ENCODE results near the gene IER5L.
A peak's percentile ranks its signal among the peaks of the same experiment; 100 is the strongest.

IER5L gene

GRCh38 chr9:129204840-129205239, 26.8 kb upstream of the IER5L start:
- Histone ChIP-seq H3K27ac (ENCODE audit: insufficient read depth in 1 of 2, low read depth in 1 of 2, low read length in 2 of 2, poor library complexity in 1 of 2, severe bottlenecking in 2 of 2) (no peak overlapping the region), H3K9me3 (ENCODE audit: control extremely low read depth in 1 of 5, control insufficient read depth in 4 of 5, insufficient read depth in 2 of 5, low read depth in 1 of 5, low read length in 4 of 5) (no peaks in the 10 kb centered on the region), H3K4me1 (ENCODE audit: control extremely low read depth in 1 of 4, control insufficient read depth in 4 of 4, insufficient read depth in 4 of 4, low read length in 3 of 4) (peaks cover 0 to 18% (median 10%) of the 10 kb centered on the region in 4 experiments), H3K27me3 (replicated peaks in 2 of 5; ENCODE audit: control insufficient read depth in 4 of 5, insufficient read depth in 5 of 5, low read length in 4 of 5) (no peaks in the 10 kb centered on the region), H3K36me3 (ENCODE audit: control insufficient read depth in 4 of 4, insufficient read depth in 4 of 4, low read length in 3 of 4) (no peaks in the 10 kb centered on the region), H3K4me3 (ENCODE audit: control insufficient read depth in 1 of 7, extremely low read depth in 1 of 7, insufficient read depth in 4 of 7, low read depth in 2 of 7, low read length in 6 of 7) (no peak overlapping the region)
- no peak for DNase-seq
- POLR2A ChIA-PET: no interaction called here
- WGBS (ENCODE audit: insufficient coverage): 100% methylated on average over 6 of the region's 7 CpGs
- CTCF ChIA-PET: no interaction called here

DNA sequence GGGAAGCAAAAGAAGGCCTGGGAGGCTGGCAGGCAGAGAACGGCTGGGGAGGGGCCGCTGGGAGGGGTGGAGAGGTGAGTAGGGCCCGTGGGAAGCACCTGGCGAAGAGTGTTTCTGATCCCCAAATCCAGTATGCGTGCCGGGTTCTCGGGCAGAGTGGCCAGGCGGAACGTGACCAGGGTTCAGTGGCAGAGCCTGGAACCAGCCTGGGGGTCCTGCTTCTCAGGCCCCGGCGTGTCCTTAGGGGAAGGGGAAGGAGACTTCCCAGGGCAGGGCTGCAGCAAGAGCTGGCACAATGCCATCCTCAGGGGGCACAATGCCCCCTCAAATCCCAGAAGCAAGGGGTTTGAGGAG, 25.5 kb upstream of the IER5L start:
- ChIA-PET POLR2A (no interaction called here), CTCF (no interaction called here)
- H3K9me3 ChIP-seq (ENCODE audit: control extremely low read depth in 1 of 5, control insufficient read depth in 4 of 5, insufficient read depth in 2 of 5, low read depth in 1 of 5, low read length in 4 of 5): no peaks in the 10 kb centered on the region
- peak overlapping the region in 4 of 7 experiments; percentile 63 to 85 (median 67) for H3K4me3 ChIP-seq (ENCODE audit: control insufficient read depth in 1 of 7, extremely low read depth in 1 of 7, insufficient read depth in 4 of 7, low read depth in 2 of 7, low read length in 6 of 7)
- H3K4me1 ChIP-seq (ENCODE audit: control extremely low read depth in 1 of 4, control insufficient read depth in 4 of 4, insufficient read depth in 4 of 4, low read length in 3 of 4): peaks cover 0 to 16% (median 7%) of the 10 kb centered on the region in 4 experiments
- DNase-seq: no peak
- no peak overlapping the region for H3K27ac ChIP-seq (ENCODE audit: insufficient read depth in 1 of 2, low read depth in 1 of 2, low read length in 2 of 2, poor library complexity in 1 of 2, severe bottlenecking in 2 of 2)
- no peaks in the 10 kb centered on the region for H3K36me3 ChIP-seq (ENCODE audit: control insufficient read depth in 4 of 4, insufficient read depth in 4 of 4, low read length in 3 of 4)
- WGBS (ENCODE audit: insufficient coverage): 81% methylated on average over 10 of the region's 11 CpGs
- no peaks in the 10 kb centered on the region for H3K27me3 ChIP-seq (replicated peaks in 2 of 5; ENCODE audit: control insufficient read depth in 4 of 5, insufficient read depth in 5 of 5, low read length in 4 of 5)

GRCh38 chr9:129202613-129203555, 24.8 kb upstream of the IER5L start:
- H3K27me3 ChIP-seq (replicated peaks in 2 of 5; ENCODE audit: control insufficient read depth in 4 of 5, insufficient read depth in 5 of 5, low read length in 4 of 5): no peaks in the 10 kb centered on the region
- DNase-seq: peak; percentile 81 to 87 (median 86)
- peak overlapping the region; percentile 56 to 85 (median 63) for H3K4me3 ChIP-seq (ENCODE audit: control insufficient read depth in 1 of 7, extremely low read depth in 1 of 7, insufficient read depth in 4 of 7, low read depth in 2 of 7, low read length in 6 of 7)
- H3K9me3 ChIP-seq (ENCODE audit: control extremely low read depth in 1 of 5, control insufficient read depth in 4 of 5, insufficient read depth in 2 of 5, low read depth in 1 of 5, low read length in 4 of 5): no peaks in the 10 kb centered on the region
- H3K4me1 ChIP-seq (ENCODE audit: control extremely low read depth in 1 of 4, control insufficient read depth in 4 of 4, insufficient read depth in 4 of 4, low read length in 3 of 4): peaks cover 0 to 16% (median 7%) of the 10 kb centered on the region in 4 experiments
- POLR2A ChIA-PET: no interaction called here
- peak overlapping the region; percentile 79 to 89 for H3K27ac ChIP-seq (ENCODE audit: insufficient read depth in 1 of 2, low read depth in 1 of 2, low read length in 2 of 2, poor library complexity in 1 of 2, severe bottlenecking in 2 of 2)
- 9% methylated on average over 47 of the region's 57 CpGs for WGBS (ENCODE audit: insufficient coverage)
- H3K36me3 ChIP-seq (ENCODE audit: control insufficient read depth in 4 of 4, insufficient read depth in 4 of 4, low read length in 3 of 4): no peaks in the 10 kb centered on the region
- CTCF ChIA-PET: no interaction called here

GRCh38 chr9:129201866-129202265, 23.8 kb upstream of the IER5L start:
- POLR2A ChIA-PET: no interaction called here

GRCh38 chr9:129201289-129201688, 23.2 kb upstream of the IER5L start:
- CTCF ChIA-PET: no interaction called here
- 87% methylated on average over 6 of the region's 9 CpGs for WGBS (ENCODE audit: insufficient coverage)
- no peak for DNase-seq

More at GRCh38 chr9:129201866-129202265, 23.8 kb upstream of the IER5L start:
- H3K9me3 ChIP-seq (ENCODE audit: control extremely low read depth in 1 of 5, control insufficient read depth in 4 of 5, insufficient read depth in 2 of 5, low read depth in 1 of 5, low read length in 4 of 5): no peaks in the 10 kb centered on the region
- H3K27ac ChIP-seq (ENCODE audit: insufficient read depth in 1 of 2, low read depth in 1 of 2, low read length in 2 of 2, poor library complexity in 1 of 2, severe bottlenecking in 2 of 2): no peak overlapping the region
- no peaks in the 10 kb centered on the region for H3K27me3 ChIP-seq (replicated peaks in 2 of 5; ENCODE audit: control insufficient read depth in 4 of 5, insufficient read depth in 5 of 5, low read length in 4 of 5)
- DNase-seq: no peak
- WGBS (ENCODE audit: insufficient coverage): 80% methylated on average over 7 of the region's 9 CpGs
- CTCF ChIA-PET: no interaction called here
- no peaks in the 10 kb centered on the region for H3K36me3 ChIP-seq (ENCODE audit: control insufficient read depth in 4 of 4, insufficient read depth in 4 of 4, low read length in 3 of 4)
- no peak overlapping the region for H3K4me3 ChIP-seq (ENCODE audit: control insufficient read depth in 1 of 7, extremely low read depth in 1 of 7, insufficient read depth in 4 of 7, low read depth in 2 of 7, low read length in 6 of 7)
- H3K4me1 ChIP-seq (ENCODE audit: control extremely low read depth in 1 of 4, control insufficient read depth in 4 of 4, insufficient read depth in 4 of 4, low read length in 3 of 4): peaks cover 0 to 16% (median 7%) of the 10 kb centered on the region in 4 experiments

DNA sequence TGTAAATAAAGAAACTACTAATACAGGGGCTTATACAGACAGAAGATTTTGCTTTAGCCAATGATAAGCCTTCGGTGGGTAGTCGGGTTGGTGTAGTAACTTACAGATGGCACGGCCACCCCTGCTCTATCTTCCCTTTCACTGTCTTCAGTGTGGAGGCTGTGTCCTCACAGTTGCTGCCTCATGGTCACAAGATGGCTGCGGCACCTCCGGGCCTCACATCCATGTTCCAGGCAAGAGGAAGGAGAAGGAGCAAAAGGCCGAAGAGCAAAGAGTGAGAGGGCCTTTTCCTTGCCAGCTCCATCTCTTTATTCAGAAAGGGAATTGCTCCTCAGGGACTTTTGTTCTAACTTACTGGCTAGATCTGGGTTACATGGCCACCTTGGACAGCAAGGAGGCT, 22.2 kb upstream of the IER5L start:
- POLR2A ChIA-PET: no interaction called here
- DNase-seq: no peak
- no peaks in the 10 kb centered on the region for H3K27me3 ChIP-seq (replicated peaks in 2 of 5; ENCODE audit: control insufficient read depth in 4 of 5, insufficient read depth in 5 of 5, low read length in 4 of 5)
- H3K4me1 ChIP-seq (ENCODE audit: control extremely low read depth in 1 of 4, control insufficient read depth in 4 of 4, insufficient read depth in 4 of 4, low read length in 3 of 4): peaks cover 0 to 16% (median 7%) of the 10 kb centered on the region in 4 experiments
- H3K27ac ChIP-seq (ENCODE audit: insufficient read depth in 1 of 2, low read depth in 1 of 2, low read length in 2 of 2, poor library complexity in 1 of 2, severe bottlenecking in 2 of 2): no peak overlapping the region
- H3K36me3 ChIP-seq (ENCODE audit: control insufficient read depth in 4 of 4, insufficient read depth in 4 of 4, low read length in 3 of 4): no peaks in the 10 kb centered on the region
- WGBS (ENCODE audit: insufficient coverage): 97% methylated on average over 4 of the region's 6 CpGs
- CTCF ChIA-PET: no interaction called here
- H3K9me3 ChIP-seq (ENCODE audit: control extremely low read depth in 1 of 5, control insufficient read depth in 4 of 5, insufficient read depth in 2 of 5, low read depth in 1 of 5, low read length in 4 of 5): no peaks in the 10 kb centered on the region
- H3K4me3 ChIP-seq (ENCODE audit: control insufficient read depth in 1 of 7, extremely low read depth in 1 of 7, insufficient read depth in 4 of 7, low read depth in 2 of 7, low read length in 6 of 7): no peak overlapping the region

More at GRCh38 chr9:129201289-129201688, 23.2 kb upstream of the IER5L start:
- peaks cover 0 to 16% (median 7%) of the 10 kb centered on the region in 4 experiments for H3K4me1 ChIP-seq (ENCODE audit: control extremely low read depth in 1 of 4, control insufficient read depth in 4 of 4, insufficient read depth in 4 of 4, low read length in 3 of 4)
- no peak overlapping the region for H3K27ac ChIP-seq (ENCODE audit: insufficient read depth in 1 of 2, low read depth in 1 of 2, low read length in 2 of 2, poor library complexity in 1 of 2, severe bottlenecking in 2 of 2)
- no peaks in the 10 kb centered on the region for H3K9me3 ChIP-seq (ENCODE audit: control extremely low read depth in 1 of 5, control insufficient read depth in 4 of 5, insufficient read depth in 2 of 5, low read depth in 1 of 5, low read length in 4 of 5)
- H3K36me3 ChIP-seq (ENCODE audit: control insufficient read depth in 4 of 4, insufficient read depth in 4 of 4, low read length in 3 of 4): no peaks in the 10 kb centered on the region
- no peaks in the 10 kb centered on the region for H3K27me3 ChIP-seq (replicated peaks in 2 of 5; ENCODE audit: control insufficient read depth in 4 of 5, insufficient read depth in 5 of 5, low read length in 4 of 5)
- H3K4me3 ChIP-seq (ENCODE audit: control insufficient read depth in 1 of 7, extremely low read depth in 1 of 7, insufficient read depth in 4 of 7, low read depth in 2 of 7, low read length in 6 of 7): no peak overlapping the region
- POLR2A ChIA-PET: no interaction called here

DNA sequence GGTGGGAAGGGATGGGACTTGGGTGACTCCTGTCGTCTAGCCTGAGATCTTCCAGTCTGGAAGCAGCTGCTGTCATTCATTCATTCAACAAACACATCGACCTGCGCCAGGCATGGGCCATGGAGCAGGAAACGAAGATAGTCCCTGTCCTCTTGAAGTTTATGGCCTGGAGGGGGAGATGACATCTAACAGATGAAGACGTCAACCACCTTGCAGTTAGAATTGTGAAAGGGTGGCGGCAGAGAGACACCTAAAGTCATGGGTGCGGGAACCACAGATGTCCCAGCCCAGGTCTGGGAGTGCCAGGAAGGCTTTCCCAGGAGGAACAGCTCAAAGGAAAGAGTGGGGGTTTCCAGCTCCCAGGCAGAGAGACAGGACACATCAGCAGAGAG, 21.0 kb upstream of the IER5L start:
- DNase-seq: no peak
- no peak overlapping the region for H3K27ac ChIP-seq (ENCODE audit: insufficient read depth in 1 of 2, low read depth in 1 of 2, low read length in 2 of 2, poor library complexity in 1 of 2, severe bottlenecking in 2 of 2)
- ChIA-PET POLR2A (interaction anchor here (1.8 kb wide), 1 partner anchor 21 kb away, joined by 7 read pairs; the partner anchor contains the start of gene IER5L), CTCF (interaction anchor here (0.6 to 1.6 kb wide), 5 partner anchors 18 to 412 kb away, joined by 3 to 6 read pairs (median 3); partner anchors contain the start of gene IER5L)
- no peaks in the 10 kb centered on the region for H3K9me3 ChIP-seq (ENCODE audit: control extremely low read depth in 1 of 5, control insufficient read depth in 4 of 5, insufficient read depth in 2 of 5, low read depth in 1 of 5, low read length in 4 of 5)
- peaks cover 0 to 2% (median 0%) of the 10 kb centered on the region in 5 experiments for H3K27me3 ChIP-seq (replicated peaks in 2 of 5; ENCODE audit: control insufficient read depth in 4 of 5, insufficient read depth in 5 of 5, low read length in 4 of 5)
- H3K36me3 ChIP-seq (ENCODE audit: control insufficient read depth in 4 of 4, insufficient read depth in 4 of 4, low read length in 3 of 4): no peaks in the 10 kb centered on the region
- peaks cover 0 to 16% (median 7%) of the 10 kb centered on the region in 4 experiments for H3K4me1 ChIP-seq (ENCODE audit: control extremely low read depth in 1 of 4, control insufficient read depth in 4 of 4, insufficient read depth in 4 of 4, low read length in 3 of 4)
- 93% methylated on average over 5 of the region's 7 CpGs for WGBS (ENCODE audit: insufficient coverage)
- H3K4me3 ChIP-seq (ENCODE audit: control insufficient read depth in 1 of 7, extremely low read depth in 1 of 7, insufficient read depth in 4 of 7, low read depth in 2 of 7, low read length in 6 of 7): no peak overlapping the region

All from common myeloid progenitor, CD34-positive (primary cell).